A549 (cell line): ENCODE measurements around the gene PRCD. TPM values are rescaled to one million over a fixed set of nuclear protein-coding genes. Genes with fewer than 3 reads are reported as not detected.

Source experiments
- ATAC-seq, 2 experiments: fragments of 200-7000 bp in 1 of 2; fragments of >200 bp in 1 of 2; cut with Nextera tagmentation in 1 of 2; cut with Tn5 transposase in 1 of 2; 3 replicates each; pipeline versions ENCODE4 v1.8.0 to v1.9.1; 2018 to 2020; ENCODE audit warnings: mild to moderate bottlenecking in 1 of 2, moderate library complexity in 1 of 2
- CTCF ChIA-PET: fragments of 300-600 bp; sonication (Branson Sonifier 250); formaldehyde crosslinking; extraction: SDS; loops from one replicate; lab custom pipeline; 2021; ENCODE audit warnings: antibody characterized with exemption, inconsistent platforms; lab: Yijun Ruan, JAX
- POLR2A ChIA-PET: fragments of 350-600 bp; formaldehyde crosslinking; extraction: SDS; loops from one replicate; lab custom pipeline; 2021; ENCODE audit warnings: antibody characterized with exemption, inconsistent platforms; lab: Yijun Ruan, JAX
- DNase-seq, 2 experiments: peaks; one replicate each; pipeline versions ENCODE4 v3.0.0 to v3.0.0-alpha.2; 2011 to 2016; ENCODE audit warnings: low read depth in 1 of 2, low spot score in 1 of 2
- FAIRE-seq: peaks from 2 replicates; lab custom pipeline; 2011; peaks lifted over from hg19 to GRCh38; lab: Jason Lieb, UNC
- H3K27ac ChIP-seq, 2 experiments: fragments of >200 bp; sonication (Bioruptor Twin); formaldehyde crosslinking; 3 replicates each; pipeline ENCODE4 v1.5.1; 2016 to 2017
- H3K4me1 ChIP-seq: fragments of >200 bp; sonication (Bioruptor Twin); formaldehyde crosslinking; 3 replicates; pipeline ENCODE4 v1.6.1; 2016
- H3K4me2 ChIP-seq: fragments of >200 bp; sonication (Bioruptor Twin); formaldehyde crosslinking; 3 replicates; pipeline ENCODE4 v1.6.1; 2016
- H3K4me3 ChIP-seq: fragments of >200 bp; sonication (Bioruptor Twin); formaldehyde crosslinking; 3 replicates; pipeline ENCODE4 v1.5.1; 2016
- H3K9me3 ChIP-seq: fragments of >200 bp; sonication (Bioruptor Twin); formaldehyde crosslinking; 3 replicates; pipeline ENCODE4 v1.6.1; 2016
- ATOH8 ChIP-seq: fragments of 250-450 bp; sonication (Bioruptor Pico); IDR thresholded peaks from 2 replicates; pipeline ENCODE4 v1.5.0; 2020; ENCODE audit warnings: low read depth, mild to moderate bottlenecking, moderate library complexity
- CEBPB ChIP-seq, 2 experiments: fragments of >200 bp in 1 of 2; sonication (Bioruptor Twin) in 1 of 2; formaldehyde crosslinking in 1 of 2; IDR thresholded peaks; 2 replicates each; pipeline ENCODE4 v1.6.1; 2012 to 2016
- CTCF ChIP-seq: fragments of >200 bp; sonication (Bioruptor Twin); formaldehyde crosslinking; IDR thresholded peaks from 3 replicates; pipeline ENCODE4 v1.5.1; 2016
- E2F6 ChIP-seq: IDR thresholded peaks from 2 replicates; pipeline ENCODE4 v1.6.1; 2012; ENCODE audit warnings: low read depth, borderline replicate concordance
- EHF ChIP-seq: fragments of 250-450 bp; sonication (Bioruptor Pico); IDR thresholded peaks from 2 replicates; pipeline ENCODE4 v1.5.0; 2020; ENCODE audit warnings: mild to moderate bottlenecking
- ELK1 ChIP-seq: fragments of 150-350 bp; IDR thresholded peaks from 2 replicates; pipeline ENCODE4 v1.6.1; 2014; ENCODE audit warnings: low read depth, mild to moderate bottlenecking, low read length
- FOSB ChIP-seq: fragments of 250-450 bp; sonication (Bioruptor Pico); IDR thresholded peaks from 2 replicates; pipeline ENCODE4 v1.5.0; 2020; ENCODE audit warnings: mild to moderate bottlenecking, moderate library complexity
- HDAC2 ChIP-seq: fragments of 200-600 bp; sonication (generic); IDR thresholded peaks from 2 replicates; pipeline ENCODE4 v1.6.1; 2016
- HES2 ChIP-seq: fragments of >200 bp; sonication (Bioruptor Twin); formaldehyde crosslinking; IDR thresholded peaks from 2 replicates; pipeline ENCODE4 v1.6.1; 2016
- HOXB13 ChIP-seq: fragments of 250-450 bp; sonication (Bioruptor Pico); IDR thresholded peaks from 2 replicates; pipeline ENCODE4 v1.5.0; 2020; ENCODE audit warnings: low read depth, mild to moderate bottlenecking, moderate library complexity
- JUN ChIP-seq, 2 experiments: fragments of >200 bp; sonication (Bioruptor Twin); formaldehyde crosslinking; IDR thresholded peaks; 2 replicates in 1 of 2; 3 replicates in 1 of 2; pipeline ENCODE4 v1.6.1; 2016 to 2017
- JUNB ChIP-seq: fragments of >200 bp; sonication (Bioruptor Twin); formaldehyde crosslinking; IDR thresholded peaks from 2 replicates; pipeline ENCODE4 v1.6.1; 2016
- KDM1A ChIP-seq: fragments of 200-600 bp; sonication (generic); IDR thresholded peaks from 2 replicates; pipeline ENCODE4 v1.6.1; 2016; ENCODE audit warnings: low read depth, mild to moderate bottlenecking
- MAFK ChIP-seq: fragments of 450-650 bp; IDR thresholded peaks from 2 replicates; pipeline ENCODE4 v1.6.1; 2014; ENCODE audit not compliant: partially characterized antibody
- MAX ChIP-seq: IDR thresholded peaks from 2 replicates; pipeline ENCODE4 v1.6.1; 2012
- MAZ ChIP-seq: fragments of 150-350 bp; IDR thresholded peaks from 2 replicates; pipeline ENCODE4 v1.6.1; 2014; ENCODE audit warnings: antibody characterized with exemption, low read depth, low read length, borderline replicate concordance
- MYC ChIP-seq: IDR thresholded peaks from 2 replicates; pipeline ENCODE4 v1.6.1; 2012; ENCODE audit warnings: mild to moderate bottlenecking, inconsistent platforms, low read length, improper control_type of control experiment, borderline replicate concordance
- POLR2A ChIP-seq: IDR thresholded peaks from 2 replicates; pipeline ENCODE4 v1.6.1; 2012; ENCODE audit warnings: mild to moderate bottlenecking, low read length
- POLR2AphosphoS2 ChIP-seq: conservative IDR thresholded peaks from 2 replicates; pipeline ENCODE4 v1.6.1; 2012; ENCODE audit warnings: low read length, improper control_type of control experiment, inconsistent platforms
- REST ChIP-seq: fragments of 200-600 bp; sonication (generic); IDR thresholded peaks from 2 replicates; pipeline ENCODE4 v1.6.1; 2016; ENCODE audit warnings: antibody characterized with exemption, mild to moderate bottlenecking, moderate library complexity
- SMC3 ChIP-seq: fragments of >200 bp; sonication (Bioruptor Twin); formaldehyde crosslinking; IDR thresholded peaks from 3 replicates; pipeline ENCODE4 v1.6.1; 2018; ENCODE audit warnings: inconsistent platforms
- SREBF2 ChIP-seq: fragments of 450-650 bp; IDR thresholded peaks from 2 replicates; pipeline ENCODE4 v1.6.1; 2014; ENCODE audit warnings: mild to moderate bottlenecking, moderate library complexity
- TFCP2L1 ChIP-seq: fragments of 250-450 bp; sonication (Bioruptor Pico); IDR thresholded peaks from 2 replicates; pipeline ENCODE4 v1.5.0; 2021; ENCODE audit warnings: mild to moderate bottlenecking
- USF2 ChIP-seq: fragments of 450-650 bp; IDR thresholded peaks from 2 replicates; pipeline ENCODE4 v1.6.1; 2014; ENCODE audit warnings: antibody characterized with exemption
- WGBS: methylation state at CpG from one replicate; pipeline ENCODE4 v1.1.6; 2017; ENCODE audit errors: missing lambda C conversion rate; 5-methylcytosine and 5-hydroxymethylcytosine counted together
- polyA plus RNA-seq, 4 experiments: library from polyadenylated mRNA; depleted of rRNA in 3 of 4; stranded (reverse); fragments of >200 nt; fragmentation: RNase III in 1 of 4; extraction: RNeasy Plus Mini Kit Qiagen cat#74134 plus additional on column Dnase treatment in 1 of 4; gene quantifications; 2 replicates in 3 of 4; 3 replicates in 1 of 4; pipeline ENCODE4 v1.2.3, GENCODE V29; 2011 to 2017

The PRCD gene
- polyA plus RNA-seq, 2 of the 4 experiments (the other 2 are of a cell fraction) = not detected

GRCh38 chr17:76593384-76593826, 53.6 kb downstream of the PRCD start:
- Histone ChIP-seq H3K4me3 (no peak overlapping the region), H3K4me2 (no peak overlapping the region), H3K4me1 (no peaks in the 10 kb centered on the region), H3K9me3 (no peaks in the 10 kb centered on the region), H3K27ac (no peak overlapping the region)
- WGBS = 81% methylated on average over 8 of the region's 8 CpGs
- FAIRE-seq (no peak), DNase-seq (no peak), ATAC-seq (peak in 1 of 2 experiments; percentile 48; a peak in 1 of 6 replicates)
- ChIA-PET POLR2A (interaction anchor here (0.8 kb wide), 1 partner anchor 34 kb away, joined by 3 read pairs; no protein-coding TSS in a partner anchor), CTCF (interaction anchor here (0.7 to 2.7 kb wide), 11 partner anchors 11 to 185 kb away, joined by 3 to 27 read pairs (median 3); no protein-coding TSS in a partner anchor)
- no peak for TF ChIP-seq MAZ
- TF ChIP-seq FOSB = no peak
- TF ChIP-seq MAX = no peak
- no peak for TF ChIP-seq E2F6
- no peak for TF ChIP-seq HES2
- no peak for TF ChIP-seq ELK1
- no peak for TF ChIP-seq ATOH8 (CRISPR knock-in tag)
- TF ChIP-seq USF2 = no peak
- TF ChIP-seq CTCF = no peak
- no peak for TF ChIP-seq HOXB13 (CRISPR knock-in tag)
- TF ChIP-seq, all 56 proteins: peak for 0

GRCh38 chr17:76593959-76594358, 54.1 kb downstream of the PRCD start:
- 73% methylated on average over 4 of the region's 4 CpGs for WGBS
- Histone ChIP-seq H3K4me1 (no peaks in the 10 kb centered on the region), H3K4me2 (no peak overlapping the region), H3K4me3 (no peak overlapping the region), H3K9me3 (no peaks in the 10 kb centered on the region), H3K27ac (no peak overlapping the region)
- no peak for FAIRE-seq
- no peak for DNase-seq
- ATAC-seq = peak; percentile 28 to 50; a peak in 3 of 6 replicates
- ChIA-PET CTCF (interaction anchor here (0.7 to 2.7 kb wide), 13 partner anchors 8 to 185 kb away, joined by 3 to 27 read pairs (median 4); partner anchors contain the start of gene ST6GALNAC2), POLR2A (interaction anchor here (0.5 kb wide), 1 partner anchor 27 kb away, joined by 3 read pairs; no protein-coding TSS in a partner anchor)
- no peak for TF ChIP-seq E2F6
- TF ChIP-seq KDM1A = no peak
- no peak for TF ChIP-seq JUN (IDR thresholded peaks at IDR 0.05)
- TF ChIP-seq ELK1 = no peak
- no peak for TF ChIP-seq MAFK
- TF ChIP-seq HDAC2 = no peak
- no peak for TF ChIP-seq POLR2A
- TF ChIP-seq REST = no peak
- TF ChIP-seq MYC = no peak
- no peak for TF ChIP-seq TFCP2L1 (CRISPR knock-in tag)
- TF ChIP-seq HES2 = no peak
- no peak for TF ChIP-seq SREBF2
- no peak for TF ChIP-seq CEBPB (IDR thresholded peaks at IDR 0.05)
- TF ChIP-seq POLR2AphosphoS2 = no peak
- no peak for TF ChIP-seq JUNB
- TF ChIP-seq MAZ = no peak
- no peak for TF ChIP-seq EHF (CRISPR knock-in tag)
- no peak for TF ChIP-seq SMC3
